ENCODE measurements around the gene CLPTM1L. TPM values are rescaled to one million over a fixed set of nuclear protein-coding genes. Genes with fewer than 3 reads are reported as not detected.
"Not testable (repeated sequence)": the region's sequence is repeated elsewhere in the genome, so short reads cannot be mapped to it uniquely, and the experiment has no call there.

CLPTM1L gene
- total RNA-seq, 1 donor from 2014 or later = 357 TPM

DNA sequence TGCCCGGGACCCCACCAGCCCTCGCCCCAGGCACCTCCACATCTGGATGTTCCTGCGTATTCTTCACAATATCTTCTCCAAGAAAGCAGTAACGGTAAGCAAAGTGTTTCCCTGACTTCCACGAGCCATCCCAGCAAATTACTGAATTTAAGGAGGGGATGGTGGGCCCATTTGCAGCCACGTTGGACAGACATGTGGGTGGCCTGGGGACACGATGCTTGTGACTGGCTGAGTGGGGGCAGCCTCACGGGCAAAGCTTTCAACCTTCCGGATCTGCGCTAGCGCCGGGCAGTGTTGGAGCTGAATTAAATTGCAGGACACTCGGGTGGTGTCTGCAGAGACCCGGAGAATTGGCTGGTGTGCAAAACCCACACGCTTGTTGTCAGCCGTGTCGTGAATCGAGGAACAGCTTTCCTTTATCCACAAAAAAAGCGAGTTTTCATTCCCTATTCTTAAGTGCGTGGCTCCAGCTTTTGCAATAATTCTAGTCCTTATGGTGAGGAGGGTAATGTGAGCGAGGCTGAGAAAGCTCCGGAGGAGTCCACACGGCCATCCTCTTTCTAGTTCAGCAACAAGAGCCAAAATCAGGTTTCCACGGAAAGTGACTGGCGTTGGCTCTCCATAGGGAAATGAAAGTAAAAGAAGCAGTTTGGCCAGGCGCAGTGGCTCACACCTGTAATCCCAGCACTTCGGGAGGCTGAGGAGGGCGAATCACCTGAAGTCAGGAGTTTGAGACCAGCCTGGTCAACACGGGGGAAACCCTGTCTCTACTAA, 17.5 kb upstream of the CLPTM1L start:
- DNase-seq (ENCODE audit: low read depth in 2 of 2) = no peak

DNA sequence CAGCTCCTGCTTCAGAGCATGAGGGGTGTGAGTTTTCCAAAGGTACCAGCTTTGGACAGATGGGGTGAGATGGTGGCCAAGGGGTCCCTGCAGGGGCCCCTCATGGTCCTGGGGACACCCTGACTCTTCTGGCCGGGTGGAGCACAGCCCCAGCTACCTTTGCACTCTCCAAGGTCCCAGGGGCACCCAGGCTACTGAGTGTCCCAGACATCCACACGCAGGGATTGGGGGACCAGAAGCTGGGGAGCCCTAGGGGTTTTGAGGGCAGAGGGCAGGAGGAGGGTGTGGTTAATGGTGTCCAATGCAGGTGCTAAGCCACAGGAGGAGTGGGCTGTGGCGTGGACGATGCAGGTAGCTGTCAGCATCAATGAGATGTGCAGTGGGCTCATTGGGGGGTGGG, 16.0 kb upstream of the CLPTM1L start:
- no peak for DNase-seq (ENCODE audit: low read depth in 2 of 2)

DNA sequence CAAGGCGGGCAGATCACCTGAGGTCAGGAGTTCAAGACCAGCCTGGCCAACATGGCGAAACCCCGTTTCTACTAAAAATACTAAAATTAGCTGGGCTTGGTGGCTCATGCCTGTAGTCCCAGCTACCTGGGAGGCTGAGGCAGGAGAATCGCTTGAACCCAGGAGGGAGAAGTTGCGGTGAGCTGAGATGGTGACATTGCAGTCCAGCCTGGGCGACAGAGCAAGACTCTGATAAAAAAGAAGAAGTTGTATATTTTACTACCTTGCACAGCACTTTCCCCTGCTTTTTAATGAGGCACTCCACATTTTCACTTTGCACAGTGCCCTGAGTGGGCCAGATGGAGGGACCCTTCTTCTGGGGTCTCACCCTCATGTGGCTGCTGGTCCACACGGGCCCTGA, 15.5 kb upstream of the CLPTM1L start:
- not testable (repeated sequence) for DNase-seq (ENCODE audit: low read depth in 2 of 2)

DNA sequence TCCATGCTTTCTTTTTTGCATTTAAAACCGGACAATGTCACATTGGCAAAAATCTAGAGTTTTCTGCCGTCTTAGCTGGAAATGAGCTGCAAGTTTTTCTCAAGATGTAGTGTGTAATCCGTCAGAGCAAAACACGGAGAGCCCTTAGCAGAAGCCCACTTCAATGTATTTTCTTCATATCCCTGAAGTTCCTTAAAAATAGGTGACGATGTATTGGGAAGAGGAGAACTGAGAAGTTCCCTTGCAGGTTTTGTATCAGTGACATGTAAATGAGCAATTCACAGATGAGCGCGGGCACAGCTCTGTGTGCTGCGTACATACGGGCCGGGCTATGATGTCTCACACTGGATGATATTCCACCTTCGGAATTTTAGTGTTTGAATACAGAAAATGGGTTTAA, 14.8 kb upstream of the CLPTM1L start:
- no peak for DNase-seq (ENCODE audit: low read depth in 2 of 2)

DNA sequence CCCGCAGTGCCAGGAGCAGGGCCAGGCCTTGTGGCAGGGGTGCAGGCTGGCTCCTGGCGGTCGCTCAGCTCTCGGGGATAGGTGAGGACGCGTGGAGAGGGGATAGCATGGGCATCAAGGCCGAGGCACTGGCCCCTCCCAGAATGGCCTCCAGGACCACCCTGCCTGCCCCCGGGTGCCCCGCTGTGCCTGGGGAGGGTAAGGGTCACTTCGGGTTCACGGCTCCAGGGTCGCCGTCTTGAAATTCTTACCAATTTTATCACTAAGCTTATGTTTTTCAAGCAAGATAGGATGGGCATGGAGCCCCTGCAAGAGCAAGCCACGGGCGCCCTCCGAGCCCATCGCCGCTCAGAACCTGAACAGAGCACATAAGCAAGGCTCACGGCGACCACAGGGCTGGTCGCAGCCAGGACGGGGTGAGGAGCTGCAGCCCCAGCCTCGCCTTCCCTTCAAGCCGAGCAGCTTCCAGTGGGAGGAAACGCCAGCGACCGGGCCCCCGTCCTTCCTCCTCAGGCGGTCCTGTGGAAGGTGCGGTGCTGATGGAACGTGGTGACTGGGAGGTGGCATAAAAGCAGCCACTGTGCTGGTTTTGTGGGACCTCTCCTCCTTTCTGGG, 14.2 kb upstream of the CLPTM1L start:
- no peak for DNase-seq (ENCODE audit: low read depth in 2 of 2)

DNA sequence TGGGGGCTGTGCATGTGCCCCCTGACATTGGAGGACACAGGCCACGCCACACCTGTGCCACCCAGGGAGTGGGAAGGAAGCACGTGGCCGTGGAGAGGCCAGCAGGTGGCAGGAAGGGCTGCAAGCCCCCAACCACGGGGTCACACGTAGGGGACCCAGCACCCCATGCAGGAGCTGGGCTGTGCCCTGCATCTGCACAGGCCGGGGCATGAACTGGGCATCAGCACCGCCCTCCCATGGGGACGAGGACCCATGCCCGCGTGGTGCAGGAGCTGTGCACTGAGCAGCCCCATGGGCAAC, 13.8 kb upstream of the CLPTM1L start:
- DNase-seq (ENCODE audit: low read depth in 2 of 2) = no peak

DNA sequence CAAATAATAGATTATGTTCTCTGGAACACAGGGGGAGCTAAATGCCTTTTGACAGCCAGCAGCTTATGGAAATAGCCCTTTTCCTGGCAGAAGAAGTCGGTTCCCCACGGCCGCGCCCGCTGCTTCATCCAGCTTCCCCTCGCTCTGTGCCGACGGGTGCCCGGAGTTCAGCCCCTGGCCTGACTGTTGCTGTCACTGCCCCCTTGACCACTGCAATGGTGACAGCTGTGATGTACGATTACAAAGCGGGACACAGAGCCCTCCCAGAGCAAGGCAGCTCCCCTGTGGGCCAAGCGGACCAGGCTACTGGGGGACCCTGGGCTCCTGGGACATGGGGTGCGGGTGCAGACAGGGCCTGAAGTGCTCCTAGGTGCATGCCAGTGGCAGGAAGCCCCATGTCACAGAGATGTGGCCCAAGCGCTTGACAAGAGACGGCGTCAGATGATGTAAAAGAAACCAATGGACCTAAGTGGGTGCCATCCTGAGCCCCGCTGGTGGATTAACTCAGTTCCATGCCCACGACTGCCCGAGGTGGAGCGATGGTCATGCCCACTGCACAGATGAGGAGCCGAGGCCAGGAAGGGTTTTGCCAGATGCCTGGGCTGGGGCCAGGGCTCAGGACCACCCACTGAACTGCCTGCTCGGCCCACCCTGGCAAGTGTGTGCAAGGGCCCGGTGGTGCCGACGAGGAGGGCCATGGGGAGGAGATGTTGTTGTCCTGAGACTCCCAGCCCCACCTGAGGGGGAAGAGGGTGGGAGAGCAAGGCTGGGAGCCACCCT, 13.2 kb upstream of the CLPTM1L start:
- no peak for DNase-seq (ENCODE audit: low read depth in 2 of 2)

DNA sequence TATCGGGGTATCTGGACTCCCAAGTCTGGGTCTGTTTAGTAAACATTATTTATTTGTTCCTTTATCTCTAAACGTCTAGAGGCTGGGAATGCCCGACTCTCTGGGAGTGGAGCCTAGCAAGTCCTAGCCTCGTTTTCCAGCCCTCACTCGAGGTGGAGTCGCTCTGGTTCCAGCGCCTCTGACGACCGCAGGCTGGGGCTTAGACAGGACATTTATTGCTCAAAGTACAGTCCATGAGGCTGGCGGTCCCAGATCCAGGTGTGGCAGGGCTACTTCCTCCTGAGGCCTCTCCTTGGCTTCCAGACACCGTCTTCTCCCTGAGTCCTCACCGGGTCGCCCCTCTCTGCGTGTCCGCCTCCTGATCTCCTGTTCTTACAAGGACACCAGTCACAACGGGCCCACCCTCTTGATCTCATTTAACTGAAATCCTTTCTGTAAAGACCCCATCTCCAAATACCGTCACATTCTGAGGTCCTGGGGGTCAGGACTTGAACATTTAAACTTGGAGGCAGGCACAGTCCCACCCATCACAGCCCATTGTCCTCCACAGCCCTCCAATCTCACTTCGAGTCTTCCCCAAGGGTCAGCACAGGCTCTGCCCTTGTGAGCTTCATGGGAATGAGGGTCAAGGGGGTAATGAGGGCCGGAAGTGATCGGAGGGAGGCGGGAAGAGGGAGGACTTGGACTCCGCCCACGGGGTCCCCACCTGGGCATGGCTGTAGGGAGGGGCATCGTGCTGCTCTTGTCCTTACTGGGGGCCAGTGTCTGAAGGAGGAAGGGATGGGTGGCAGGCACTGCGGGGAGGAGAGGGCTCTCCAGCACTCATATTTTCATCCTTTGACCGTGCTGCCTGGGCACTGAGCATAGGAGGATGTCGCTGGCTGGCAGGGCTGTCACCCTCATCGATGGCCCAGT, 12.2 kb upstream of the CLPTM1L start:
- DNase-seq (ENCODE audit: low read depth in 2 of 2) = no peak

DNA sequence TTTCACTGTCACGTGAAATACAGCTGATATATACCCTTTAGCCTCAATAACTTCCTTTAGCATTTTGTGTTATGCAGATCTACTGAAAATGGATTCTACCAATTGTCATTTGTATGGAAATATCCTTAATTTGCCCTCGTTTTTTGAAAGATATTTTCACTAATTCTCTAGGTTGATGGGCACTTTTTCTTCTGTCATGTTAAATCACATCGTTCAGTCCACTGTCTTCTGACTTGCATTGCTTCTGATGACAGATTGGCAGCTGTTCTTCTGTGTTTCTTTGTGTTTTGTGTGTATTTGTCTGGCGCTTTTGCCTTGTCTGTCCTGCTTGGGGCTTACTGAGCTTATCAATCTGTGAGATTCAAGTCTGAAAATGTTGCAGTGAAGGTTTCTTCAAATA, 9.7 kb upstream of the CLPTM1L start:
- DNase-seq (ENCODE audit: low read depth in 2 of 2) = no peak

DNA sequence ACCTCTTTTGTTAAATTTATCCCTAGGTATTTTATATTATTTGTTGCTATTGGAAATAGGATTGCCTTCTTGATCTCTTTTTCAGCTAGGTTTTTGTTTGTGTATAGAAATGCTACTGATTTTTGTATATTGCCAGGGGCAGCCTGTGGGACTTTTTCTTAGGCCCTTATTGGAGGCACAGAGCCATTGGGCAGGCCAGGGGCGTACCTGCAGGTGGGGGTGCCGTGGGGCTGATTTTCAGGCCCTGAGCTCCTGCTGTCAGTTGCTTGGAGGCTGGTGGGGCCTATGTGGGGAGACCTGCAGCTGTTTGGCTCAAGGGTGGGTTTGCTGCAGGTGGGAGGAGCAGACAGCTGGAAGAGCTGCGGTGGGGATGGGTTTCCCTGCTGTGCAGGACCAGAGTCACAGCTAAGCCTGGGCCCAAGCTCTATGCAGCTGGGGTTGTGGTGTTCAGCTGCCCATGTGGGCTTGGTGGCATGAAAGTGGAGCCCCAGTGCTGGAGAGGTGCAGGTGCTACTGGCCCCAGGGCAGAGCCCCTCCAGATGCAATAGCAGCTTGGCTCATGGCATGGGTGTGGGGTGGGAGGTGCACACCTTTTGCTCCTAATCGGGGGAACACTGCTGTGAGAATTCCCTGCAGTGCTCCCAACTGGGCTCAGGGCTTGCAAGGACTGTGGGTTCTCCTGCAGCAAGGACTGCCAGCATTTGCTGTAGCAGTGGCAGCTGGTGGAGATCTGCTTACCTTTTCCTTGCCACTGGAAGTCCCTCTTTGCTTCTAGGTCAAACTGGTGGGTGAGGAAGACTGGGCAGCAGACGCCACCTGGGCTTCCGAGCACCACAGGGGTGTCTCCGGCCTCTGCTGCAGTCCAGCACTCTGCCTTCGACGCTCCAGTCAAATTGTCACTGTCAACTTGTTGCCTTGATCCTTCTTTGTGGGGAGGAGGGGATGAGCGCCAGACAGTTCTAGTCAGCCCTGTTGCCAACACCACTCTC, 7.6 kb upstream of the CLPTM1L start:
- no peak for DNase-seq (ENCODE audit: low read depth in 2 of 2)

DNA sequence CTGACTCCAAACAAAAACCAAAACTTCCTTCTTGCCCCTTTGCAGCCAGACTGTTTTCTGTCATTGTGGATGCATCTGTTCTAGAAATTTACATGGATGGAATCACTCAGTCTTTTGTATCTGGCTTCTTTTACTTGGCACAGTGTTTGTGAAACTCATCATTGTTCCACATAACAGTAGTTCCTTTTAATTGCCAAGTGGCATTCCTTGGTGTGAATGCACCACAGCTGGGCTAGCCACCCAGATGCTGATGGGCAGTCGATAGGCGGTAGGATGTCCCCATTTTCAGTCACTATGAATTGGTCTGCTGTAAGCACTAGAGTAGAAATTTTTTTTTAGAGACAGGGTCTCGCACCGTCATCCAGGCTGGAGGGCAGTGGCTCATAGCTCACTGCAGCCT, 6.3 kb upstream of the CLPTM1L start:
- DNase-seq (ENCODE audit: low read depth in 2 of 2) = no peak

DNA sequence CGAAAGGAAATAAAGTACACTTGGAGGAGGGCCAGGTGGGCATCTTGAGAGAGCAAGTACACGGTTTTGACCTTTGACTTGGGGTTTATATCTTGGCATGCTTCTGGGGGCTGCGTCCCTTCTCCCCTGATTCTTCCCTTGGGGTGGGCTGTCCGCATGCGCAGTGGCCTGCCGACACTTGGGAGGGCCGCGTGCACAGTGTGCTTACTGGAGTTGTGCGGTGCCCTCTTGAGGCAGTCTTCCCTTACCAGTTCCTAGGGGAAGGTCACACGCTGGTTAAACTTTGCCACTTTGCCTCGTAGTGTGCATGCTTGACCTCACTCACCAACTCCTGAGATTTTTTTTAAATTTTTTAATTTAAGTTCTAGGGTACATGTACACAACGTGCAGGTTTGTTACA, 4.3 kb upstream of the CLPTM1L start:
- no peak for DNase-seq (ENCODE audit: low read depth in 2 of 2)

DNA sequence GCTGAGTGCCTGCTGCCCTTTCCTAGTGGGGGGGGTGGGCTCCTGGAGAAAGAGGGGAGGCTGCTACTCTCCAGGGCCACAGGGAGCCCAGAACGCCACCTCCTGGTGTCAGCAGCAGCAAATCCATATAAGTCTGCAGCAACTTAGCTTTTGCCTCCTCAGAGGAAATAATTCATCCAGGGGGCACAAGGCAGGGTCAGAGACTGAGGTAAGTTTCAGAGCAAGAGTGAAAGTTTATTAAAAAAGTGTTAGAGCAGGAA, 4.0 kb upstream of the CLPTM1L start:
- no peak for DNase-seq (ENCODE audit: low read depth in 2 of 2)

DNA sequence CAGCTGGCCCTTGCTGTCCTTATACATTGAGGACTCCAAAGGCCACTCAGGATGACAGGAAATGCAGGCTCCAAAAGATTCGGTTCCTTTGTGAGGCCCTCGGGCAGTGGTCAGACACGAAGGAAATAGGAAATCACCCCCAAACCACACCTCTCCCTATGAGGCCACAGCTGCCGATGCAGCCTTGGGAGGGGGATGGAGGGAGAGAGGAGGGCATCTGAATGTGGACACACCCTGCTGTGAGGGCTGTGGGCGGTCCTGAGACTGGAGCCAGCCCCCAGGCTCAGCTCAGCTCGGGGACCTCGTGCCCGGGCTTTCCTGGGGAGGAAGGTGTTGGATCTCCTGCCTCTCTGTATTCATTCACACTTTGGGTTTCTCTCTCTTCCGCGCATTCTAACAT, 2.7 kb upstream of the CLPTM1L start:
- no peak for DNase-seq (ENCODE audit: low read depth in 2 of 2)

DNA sequence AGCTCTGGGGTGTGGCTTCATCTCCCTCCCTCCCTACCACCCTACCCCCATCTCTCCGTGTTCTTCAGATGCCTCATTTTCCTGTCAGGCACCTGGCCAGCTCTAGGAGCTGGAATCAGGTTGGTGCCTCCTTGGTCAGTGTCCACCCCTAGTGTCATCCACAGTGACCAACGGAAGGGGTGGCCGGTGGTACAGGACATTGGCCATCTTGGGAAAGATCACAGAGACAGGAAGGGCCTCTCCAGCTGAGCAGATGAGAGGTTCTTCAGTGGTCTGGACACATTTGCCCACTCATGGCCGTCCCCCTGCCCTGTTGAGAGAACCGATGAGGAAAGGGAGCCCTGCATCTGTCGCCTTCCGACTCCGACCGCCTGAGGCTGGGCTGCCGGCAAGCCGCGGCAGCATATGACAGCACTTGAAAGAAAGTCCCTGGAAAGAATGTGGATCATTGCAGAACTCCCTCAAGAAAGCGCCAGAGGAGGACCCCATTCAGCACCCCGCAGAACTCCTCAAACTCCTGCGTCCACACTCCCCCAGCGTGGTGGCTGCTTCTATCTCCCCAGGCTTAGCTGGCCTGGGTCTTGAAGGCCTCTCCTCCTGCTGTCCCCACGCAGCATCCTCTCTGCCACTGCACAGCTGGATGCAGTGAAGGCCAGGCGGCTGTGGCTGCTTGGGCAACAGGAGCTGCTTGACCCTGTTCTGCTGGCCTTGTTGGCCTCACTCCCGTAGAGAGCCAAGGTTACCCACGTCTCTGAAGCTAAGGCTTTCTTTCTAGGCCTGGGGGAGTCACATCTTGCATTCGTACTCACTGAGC, 1.9 kb upstream of the CLPTM1L start:
- no peak for DNase-seq (ENCODE audit: low read depth in 2 of 2)

DNA sequence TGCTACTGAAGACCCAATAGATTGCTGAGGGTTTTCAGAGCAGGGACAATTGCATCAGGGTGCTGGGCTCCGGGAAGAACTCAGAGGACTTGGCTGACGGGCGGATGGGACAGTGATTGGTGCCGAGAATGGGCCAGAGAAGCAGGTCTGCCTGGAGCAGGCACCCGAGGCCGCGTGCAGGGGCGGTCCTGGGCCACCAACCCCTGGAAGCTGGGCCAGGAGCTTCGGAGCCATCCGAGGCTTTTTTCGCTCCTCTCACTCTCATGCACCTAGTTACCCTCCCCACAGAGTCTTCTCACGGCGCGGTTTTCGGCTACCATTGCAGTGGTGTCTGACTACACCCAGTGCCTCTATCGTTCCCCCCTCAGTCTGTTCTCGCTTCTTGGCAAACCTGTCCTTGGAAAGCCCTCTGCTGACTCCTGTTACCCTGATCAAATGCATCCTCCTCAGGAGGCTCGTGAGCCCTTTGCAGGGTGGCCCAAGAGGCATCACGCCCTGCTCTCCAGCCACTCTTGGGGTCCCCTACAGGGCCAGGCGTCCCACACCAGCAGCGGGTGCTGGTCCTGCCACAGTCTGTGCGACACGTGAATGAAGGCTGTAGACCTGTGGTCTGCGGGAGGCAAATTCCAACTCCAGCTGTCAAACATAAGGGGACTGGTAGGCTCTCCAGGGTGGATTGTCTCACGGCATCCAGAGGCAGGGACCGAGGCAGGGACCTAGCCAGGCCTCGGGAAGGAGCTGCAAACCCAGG, 1.2 kb upstream of the CLPTM1L start:
- DNase-seq (ENCODE audit: low read depth in 2 of 2) = no peak

DNA sequence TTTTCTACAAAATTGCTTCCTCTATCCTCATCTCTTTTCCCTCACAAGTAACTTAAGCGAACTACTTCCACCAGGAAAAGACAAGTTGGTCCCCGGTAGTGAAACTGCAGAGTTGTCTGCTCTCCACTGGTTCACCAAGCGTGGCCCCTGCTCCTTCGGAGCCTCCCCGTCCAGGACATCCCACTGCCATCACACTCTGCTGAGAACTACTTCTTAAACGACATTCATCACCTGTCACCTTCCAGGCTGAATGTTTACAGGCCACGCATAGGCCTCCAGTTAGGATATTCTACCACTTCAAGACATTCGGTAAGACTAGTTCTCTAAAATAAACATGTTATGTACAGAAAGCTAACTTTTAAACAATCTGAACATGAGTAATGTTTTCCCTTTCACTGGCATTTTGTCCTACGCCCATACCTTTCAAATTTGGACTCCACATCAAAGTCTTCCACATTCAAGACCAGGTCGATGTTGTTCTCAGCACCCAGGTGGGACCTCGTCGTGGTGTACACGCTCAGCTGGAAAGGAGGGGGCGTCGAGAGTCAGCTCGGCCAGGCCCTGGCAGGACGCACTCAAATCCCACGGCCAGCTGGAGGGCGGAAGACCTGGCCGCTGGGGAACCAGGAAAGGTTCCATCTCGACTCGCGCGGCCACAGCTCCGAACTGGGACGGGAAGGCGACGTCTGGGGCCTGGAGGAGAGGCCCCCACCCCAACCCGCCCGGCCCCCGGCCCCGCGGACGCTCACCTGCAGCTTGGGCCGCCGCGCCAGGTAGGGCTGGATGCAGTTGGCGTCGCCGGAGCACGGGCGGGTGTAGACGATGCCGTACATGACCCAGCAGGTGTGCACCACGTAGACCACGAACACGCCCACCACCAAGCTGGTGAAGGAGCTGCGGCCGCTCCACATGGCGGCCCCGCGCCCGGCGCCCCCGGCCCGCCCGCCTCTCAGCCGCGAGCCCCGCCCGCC, 683 bp downstream of the CLPTM1L start:
- peak; percentile 38 to 57 for DNase-seq (ENCODE audit: low read depth in 2 of 2)

DNA sequence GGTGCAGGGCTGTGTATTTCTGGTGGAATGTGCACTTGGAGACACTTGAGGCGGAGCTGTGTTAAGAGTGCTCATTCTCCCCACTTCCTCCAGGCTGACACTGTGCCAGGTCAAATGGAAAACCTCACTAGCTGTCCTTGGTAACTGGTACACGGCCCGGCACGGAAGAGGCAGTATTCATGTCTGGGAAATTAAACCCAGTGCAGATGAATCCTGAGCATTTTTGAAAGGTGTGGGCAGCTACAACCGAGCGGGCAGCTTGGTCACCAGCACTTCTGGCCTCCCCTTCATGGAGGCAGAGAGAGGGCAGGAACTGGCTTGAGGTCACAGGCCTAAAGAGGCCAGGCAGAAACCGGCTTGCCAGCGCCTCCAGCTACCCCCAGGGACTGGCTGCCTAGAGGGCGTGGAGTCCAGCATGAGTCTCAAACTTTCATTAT, 1.6 kb downstream of the CLPTM1L start:
- no peak for DNase-seq (ENCODE audit: low read depth in 2 of 2)
